ENCODE data around the gene ARSB. TPM values are rescaled to one million over a fixed set of nuclear protein-coding genes. Genes with fewer than 3 reads are reported as not detected.
A peak's percentile ranks its signal among the peaks of the same experiment; 100 is the strongest.

The ARSB gene
- total RNA-seq, 2 donors from 2014 or later: 28.1 TPM

DNA sequence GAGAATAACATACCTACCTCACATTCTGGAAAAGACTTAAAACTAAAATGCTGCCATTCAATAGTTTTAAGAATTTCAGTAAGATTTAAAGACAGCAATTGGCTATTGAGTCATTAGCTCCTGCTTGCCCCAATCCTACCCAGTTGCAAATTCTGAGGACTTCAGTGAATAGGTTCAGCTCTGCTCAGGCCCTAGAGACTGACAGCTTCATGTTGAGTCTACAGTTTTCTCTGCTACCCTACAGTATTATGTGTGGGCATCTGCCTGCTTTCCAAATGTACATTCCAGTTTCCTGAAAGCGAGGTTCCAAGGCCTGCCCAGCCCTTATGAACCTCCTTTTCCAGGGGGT, 61.5 kb downstream of the ARSB start:
- no peaks in the 10 kb centered on the region for H3K9me3 ChIP-seq (ENCODE audit: control insufficient read depth, low read length)
- H3K27ac ChIP-seq (ENCODE audit: low read depth, low read length): no peak overlapping the region
- no peak for DNase-seq
- Mint-ChIP-seq H3K9me3 (no peaks in the 10 kb centered on the region), H3K27me3 (ENCODE audit: insufficient read depth) (no peaks in the 10 kb centered on the region), H3K27ac (peak overlapping the region; percentile 46), H3K36me3 (ENCODE audit: low read depth) (peaks cover 4% of the 10 kb centered on the region), H3K4me1 (peaks cover 47% of the 10 kb centered on the region), H3K4me3 (no peak overlapping the region)
- no peaks in the 10 kb centered on the region for H3K27me3 ChIP-seq (ENCODE audit: control insufficient read depth, insufficient read depth, low read length, poor library complexity, severe bottlenecking)
- TF ChIP-seq, protein P1, sequence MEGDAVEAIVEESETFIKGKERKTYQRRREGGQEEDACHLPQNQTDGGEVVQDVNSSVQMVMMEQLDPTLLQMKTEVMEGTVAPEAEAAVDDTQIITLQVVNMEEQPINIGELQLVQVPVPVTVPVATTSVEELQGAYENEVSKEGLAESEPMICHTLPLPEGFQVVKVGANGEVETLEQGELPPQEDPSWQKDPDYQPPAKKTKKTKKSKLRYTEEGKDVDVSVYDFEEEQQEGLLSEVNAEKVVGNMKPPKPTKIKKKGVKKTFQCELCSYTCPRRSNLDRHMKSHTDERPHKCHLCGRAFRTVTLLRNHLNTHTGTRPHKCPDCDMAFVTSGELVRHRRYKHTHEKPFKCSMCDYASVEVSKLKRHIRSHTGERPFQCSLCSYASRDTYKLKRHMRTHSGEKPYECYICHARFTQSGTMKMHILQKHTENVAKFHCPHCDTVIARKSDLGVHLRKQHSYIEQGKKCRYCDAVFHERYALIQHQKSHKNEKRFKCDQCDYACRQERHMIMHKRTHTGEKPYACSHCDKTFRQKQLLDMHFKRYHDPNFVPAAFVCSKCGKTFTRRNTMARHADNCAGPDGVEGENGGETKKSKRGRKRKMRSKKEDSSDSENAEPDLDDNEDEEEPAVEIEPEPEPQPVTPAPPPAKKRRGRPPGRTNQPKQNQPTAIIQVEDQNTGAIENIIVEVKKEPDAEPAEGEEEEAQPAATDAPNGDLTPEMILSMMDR (conservative IDR thresholded peaks at IDR 0.05): no peak
- H3K4me3 ChIP-seq (ENCODE audit: low read length): no peak overlapping the region
- peaks cover 33% of the 10 kb centered on the region for H3K4me1 ChIP-seq (ENCODE audit: control insufficient read depth, insufficient read depth, low read length)
- whole genome bisulfite sequencing, 2 experiments (ENCODE audit: insufficient coverage in 1 of 2, insufficient read length in 1 of 2): 89% methylated on average over 1 of the region's 1 CpG; no CpG with 5 or more reads in 1 of the 2 experiments
- no peak overlapping the region for H3K9ac ChIP-seq (ENCODE audit: extremely low read depth, low read length, poor library complexity, severe bottlenecking)
- no peaks in the 10 kb centered on the region for H3K36me3 ChIP-seq (ENCODE audit: control insufficient read depth, insufficient read depth, low read length)

- Histone ChIP-seq H3K4me3 (ENCODE audit: low read length) (no peak overlapping the region), H3K27ac (ENCODE audit: low read depth, low read length) (no peak overlapping the region), H3K9me3 (ENCODE audit: control insufficient read depth, low read length) (no peaks in the 10 kb centered on the region), H3K27me3 (ENCODE audit: control insufficient read depth, insufficient read depth, low read length, poor library complexity, severe bottlenecking) (no peaks in the 10 kb centered on the region), H3K4me1 (ENCODE audit: control insufficient read depth, insufficient read depth, low read length) (peaks cover 33% of the 10 kb centered on the region), H3K9ac (ENCODE audit: extremely low read depth, low read length, poor library complexity, severe bottlenecking) (no peak overlapping the region), H3K36me3 (ENCODE audit: control insufficient read depth, insufficient read depth, low read length) (no peaks in the 10 kb centered on the region)
- no peak for DNase-seq
- Mint-ChIP-seq H3K4me1 (peaks cover 47% of the 10 kb centered on the region), H3K4me3 (no peak overlapping the region), H3K27ac (peak overlapping the region; percentile 48), H3K9me3 (no peaks in the 10 kb centered on the region), H3K36me3 (ENCODE audit: low read depth) (peaks cover 4% of the 10 kb centered on the region), H3K27me3 (ENCODE audit: insufficient read depth) (no peaks in the 10 kb centered on the region)
- WGBS, 2 experiments (ENCODE audit: insufficient coverage in 1 of 2, insufficient read length in 1 of 2): 88 to 95% methylated on average over 8 of the region's 8 CpGs
- TF ChIP-seq, protein P1 (conservative IDR thresholded peaks at IDR 0.05): no peak
Observed at GRCh38 chr5:78922879-78923621, 62.1 kb downstream of the ARSB start.

DNA sequence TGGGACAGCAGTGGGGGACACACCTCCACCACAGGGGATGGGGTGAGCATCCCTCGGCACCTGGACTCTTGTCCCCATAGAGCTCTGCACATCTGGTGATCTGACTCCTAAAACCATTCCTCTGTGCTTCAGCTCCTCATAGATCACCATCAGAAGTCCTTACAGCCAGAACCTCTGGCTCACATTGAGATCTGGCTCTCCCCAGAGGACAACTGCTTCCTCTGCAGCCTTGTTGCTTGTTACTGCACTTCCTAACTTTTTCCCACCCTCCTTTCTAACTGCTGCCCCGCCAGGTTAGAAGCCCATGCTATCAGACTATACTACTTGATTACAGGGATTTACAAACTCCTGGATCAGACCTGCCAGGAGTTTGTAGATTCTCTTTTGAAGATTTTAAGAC, 64.5 kb downstream of the ARSB start:
- DNase-seq: peak; percentile 76
- peak overlapping the region; percentile 15 for H3K27ac Mint-ChIP-seq
- Histone ChIP-seq H3K4me3 (ENCODE audit: low read length) (no peak overlapping the region), H3K4me1 (ENCODE audit: control insufficient read depth, insufficient read depth, low read length) (peaks cover 29% of the 10 kb centered on the region), H3K36me3 (ENCODE audit: control insufficient read depth, insufficient read depth, low read length) (no peaks in the 10 kb centered on the region), H3K9me3 (ENCODE audit: control insufficient read depth, low read length) (no peaks in the 10 kb centered on the region), H3K27ac (ENCODE audit: low read depth, low read length) (no peak overlapping the region), H3K27me3 (ENCODE audit: control insufficient read depth, insufficient read depth, low read length, poor library complexity, severe bottlenecking) (no peaks in the 10 kb centered on the region), H3K9ac (ENCODE audit: extremely low read depth, low read length, poor library complexity, severe bottlenecking) (no peak overlapping the region)
- H3K4me3 Mint-ChIP-seq: no peak overlapping the region
- TF ChIP-seq, protein P1 (conservative IDR thresholded peaks at IDR 0.05): peak; percentile 73
- no peaks in the 10 kb centered on the region for H3K27me3 Mint-ChIP-seq (ENCODE audit: insufficient read depth)
- 67 to 74% methylated on average over 2 of the region's 2 CpGs for WGBS, 2 experiments (ENCODE audit: insufficient coverage in 1 of 2, insufficient read length in 1 of 2)
- peaks cover 44% of the 10 kb centered on the region for H3K4me1 Mint-ChIP-seq
- H3K36me3 Mint-ChIP-seq (ENCODE audit: low read depth): peaks cover 4% of the 10 kb centered on the region
- H3K9me3 Mint-ChIP-seq: no peaks in the 10 kb centered on the region

Data from endodermal cell (in vitro differentiated cells).